H9 (cell line): ENCODE data around the gene NOBOX. TPM values are rescaled to one million over a fixed set of nuclear protein-coding genes. Genes with fewer than 3 reads are reported as not detected.

Experiments used
- DNase-seq: peaks from one replicate; pipeline ENCODE4 v3.0.0-alpha.2; 2017
- H2AFZ ChIP-seq: one replicate; pipeline ENCODE4 v1.6.1; 2013; ENCODE audit warnings: mild to moderate bottlenecking, low read length, control low read depth, moderate library complexity
- H2AK5ac ChIP-seq: 2 replicates; pipeline ENCODE4 v1.6.1; 2013; ENCODE audit warnings: low read length, control low read depth, mixed read lengths; ENCODE audit not compliant: insufficient read length
- H2BK120ac ChIP-seq: one replicate; pipeline ENCODE4 v1.6.1; 2013; ENCODE audit warnings: low read depth, mild to moderate bottlenecking, low read length, control low read depth, inconsistent platforms; ENCODE audit not compliant: poor library complexity, severe bottlenecking
- H2BK12ac ChIP-seq: 2 replicates; pipeline ENCODE4 v1.6.1; 2013; ENCODE audit warnings: low read length, control low read depth, mixed read lengths, low read depth; ENCODE audit not compliant: insufficient read length
- H2BK15ac ChIP-seq: 2 replicates; pipeline ENCODE4 v1.6.1; 2013; ENCODE audit warnings: low read depth, low read length, control low read depth
- H2BK20ac ChIP-seq: one replicate; pipeline ENCODE4 v1.6.1; 2013; ENCODE audit warnings: low read depth, mild to moderate bottlenecking, low read length, control low read depth, inconsistent platforms; ENCODE audit not compliant: poor library complexity, severe bottlenecking
- H2BK5ac ChIP-seq: 2 replicates; pipeline ENCODE4 v1.6.1; 2013; ENCODE audit warnings: low read length, control low read depth, mixed read lengths; ENCODE audit not compliant: insufficient read length
- H3K14ac ChIP-seq: 2 replicates; pipeline ENCODE4 v1.6.1; 2013; ENCODE audit warnings: low read length, control low read depth; ENCODE audit not compliant: insufficient read depth
- H3K18ac ChIP-seq: 2 replicates; pipeline ENCODE4 v1.6.1; 2013; ENCODE audit warnings: low read depth, mild to moderate bottlenecking, mixed read lengths, low read length, control low read depth; ENCODE audit not compliant: insufficient read length
- H3K23ac ChIP-seq: 2 replicates; pipeline ENCODE4 v1.6.1; 2013; ENCODE audit warnings: low read length, control low read depth, mixed read lengths, low read depth; ENCODE audit not compliant: insufficient read length
- H3K23me2 ChIP-seq: 2 replicates; pipeline ENCODE4 v1.6.1; 2013; ENCODE audit warnings: low read depth, mild to moderate bottlenecking, mixed read lengths, low read length, control low read depth; ENCODE audit not compliant: insufficient read length, poor library complexity, severe bottlenecking
- H3K27ac ChIP-seq: 2 replicates; pipeline ENCODE4 v1.5.1; 2013; ENCODE audit warnings: low read length, control low read depth, mixed read lengths, low read depth; ENCODE audit not compliant: insufficient read length
- H3K27me3 ChIP-seq: 2 replicates; pipeline ENCODE4 v1.6.1; 2013; ENCODE audit warnings: low read length, control low read depth, inconsistent platforms; ENCODE audit not compliant: insufficient read depth
- H3K4ac ChIP-seq: 2 replicates; pipeline ENCODE4 v1.6.1; 2013; ENCODE audit warnings: low read depth, mild to moderate bottlenecking, control low read depth, inconsistent platforms, low read length, moderate library complexity
- H3K4me1 ChIP-seq: 2 replicates; pipeline ENCODE4 v1.6.1; 2013; ENCODE audit warnings: low read length, control low read depth, inconsistent platforms; ENCODE audit not compliant: insufficient read depth
- H3K4me2 ChIP-seq: 2 replicates; pipeline ENCODE4 v1.6.1; 2013; ENCODE audit warnings: low read length, control low read depth, mixed read lengths; ENCODE audit not compliant: insufficient read length, insufficient read depth
- H3K56ac ChIP-seq: 2 replicates; pipeline ENCODE4 v1.6.1; 2013; ENCODE audit warnings: low read depth, mild to moderate bottlenecking, mixed read lengths, low read length, control low read depth; ENCODE audit not compliant: insufficient read length
- H3K79me1 ChIP-seq: 2 replicates; pipeline ENCODE4 v1.6.1; 2013; ENCODE audit warnings: low read depth, mild to moderate bottlenecking, moderate library complexity, low read length, control low read depth, inconsistent platforms; ENCODE audit not compliant: insufficient read depth, poor library complexity, severe bottlenecking
- H3K79me2 ChIP-seq: 2 replicates; pipeline ENCODE4 v1.6.1; 2013; ENCODE audit warnings: low read length, control low read depth, inconsistent platforms; ENCODE audit not compliant: insufficient read depth
- H3K9ac ChIP-seq: 2 replicates; pipeline ENCODE4 v1.6.1; 2013; ENCODE audit warnings: low read length, control low read depth, mixed read lengths; ENCODE audit not compliant: insufficient read length; ENCODE audit errors: extremely low read depth
- H3K9me3 ChIP-seq: one replicate; pipeline ENCODE4 v1.6.1; 2013; ENCODE audit warnings: low read depth, low read length, inconsistent platforms; ENCODE audit not compliant: control insufficient read depth
- H3T11ph ChIP-seq: one replicate; pipeline ENCODE4 v1.6.1; 2013; ENCODE audit warnings: mild to moderate bottlenecking, low read length, control low read depth, inconsistent platforms
- H4K20me1 ChIP-seq: one replicate; pipeline ENCODE4 v1.6.1; 2013; ENCODE audit not compliant: control insufficient read depth, insufficient read length, insufficient read depth
- H4K5ac ChIP-seq: 2 replicates; pipeline ENCODE4 v1.6.1; 2013; ENCODE audit warnings: low read depth, mild to moderate bottlenecking, mixed read lengths, low read length, control low read depth; ENCODE audit not compliant: insufficient read length
- H4K8ac ChIP-seq: replicated peaks from 2 replicates; pipeline ENCODE4 v1.6.1; 2013; ENCODE audit warnings: low read length, control low read depth, mixed read lengths, low read depth; ENCODE audit not compliant: insufficient read length
- H4K91ac ChIP-seq: 2 replicates; pipeline ENCODE4 v1.6.1; 2013; ENCODE audit warnings: low read depth, mild to moderate bottlenecking, moderate library complexity, mixed read lengths, low read length, control low read depth; ENCODE audit not compliant: insufficient read length
- H3K27ac Mint-ChIP-seq, 3 experiments: 2 replicates in 2 of 3; 3 replicates in 1 of 3; pipeline ENCODE4 v1.8.0; 2020 to 2021; ENCODE audit warnings: mixed read lengths in 3 of 3, mild to moderate bottlenecking in 1 of 3, moderate library complexity in 1 of 3
- H3K27me3 Mint-ChIP-seq: 2 replicates; pipeline ENCODE4 v1.8.0; 2021; ENCODE audit warnings: low read depth, mild to moderate bottlenecking, moderate library complexity, mixed read lengths
- H3K36me3 Mint-ChIP-seq, 3 experiments: 2 replicates in 2 of 3; 3 replicates in 1 of 3; pipeline ENCODE4 v1.8.0; 2020 to 2021; ENCODE audit warnings: low read depth in 3 of 3, mixed read lengths in 3 of 3; ENCODE audit not compliant: insufficient read depth in 1 of 3
- H3K4me1 Mint-ChIP-seq, 2 experiments: 2 replicates each; pipeline ENCODE4 v1.8.0; 2020; ENCODE audit warnings: mixed read lengths in 2 of 2
- H3K4me3 Mint-ChIP-seq, 2 experiments: 2 replicates in 1 of 2; 3 replicates in 1 of 2; pipeline ENCODE4 v1.8.0; 2020 to 2021; ENCODE audit warnings: mild to moderate bottlenecking in 2 of 2, mixed read lengths in 2 of 2, moderate library complexity in 1 of 2
- H3K9me3 Mint-ChIP-seq, 2 experiments: 2 replicates in 1 of 2; 3 replicates in 1 of 2; pipeline ENCODE4 v1.8.0; 2020; ENCODE audit warnings: mild to moderate bottlenecking in 2 of 2, mixed read lengths in 2 of 2, moderate library complexity in 1 of 2
- WGBS: extraction: QIAGEN DNeasy Blood & Tissue Kit; methylation state at CpG from one replicate; pipeline ENCODE4 v1.1.7; 2013; ENCODE audit warnings: missing lambda C conversion rate, low lambda C conversion rate, mixed read lengths; ENCODE audit not compliant: insufficient read length; ENCODE audit errors: extremely low coverage; 5-methylcytosine and 5-hydroxymethylcytosine counted together
- total RNA-seq: library from RNA; stranded (reverse); gene quantifications from 2 replicates; pipeline ENCODE4 v1.2.1, GENCODE V29; 2021
- TF ChIP-seq, protein P1 (sequence below): fragments of 200-600 bp; sonication (generic); conservative IDR thresholded peaks from 3 replicates; pipeline ENCODE4 v1.8.0; 2021; ENCODE audit warnings: antibody characterized with exemption, mild to moderate bottlenecking

NOBOX gene
- total RNA-seq, 1 experiment from 2014 or later = not detected

DNA sequence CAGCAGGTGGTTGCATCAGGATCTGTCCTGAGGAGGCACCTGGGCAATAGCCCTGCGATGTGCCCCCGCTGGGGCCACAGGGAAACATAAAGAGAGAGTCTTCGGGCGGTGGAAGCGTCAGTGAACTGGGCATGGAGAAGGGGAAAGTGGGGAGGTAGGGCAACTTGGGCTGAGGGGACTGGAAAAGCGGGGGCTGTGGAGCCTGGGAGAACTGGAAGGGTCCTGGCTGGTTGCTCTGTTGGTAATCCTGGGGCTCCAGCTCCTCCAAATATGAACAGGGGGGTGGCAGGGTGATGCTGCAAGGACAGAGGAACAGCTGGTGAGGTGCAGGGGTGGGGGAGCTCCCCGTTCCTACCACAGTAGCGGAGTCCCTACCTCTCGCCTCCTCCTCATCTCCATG, 5.2 kb downstream of the NOBOX start:
- Histone ChIP-seq H4K8ac (no peak overlapping the region), H3K4me2 (no peak overlapping the region), H3K23me2 (no peaks in the 10 kb centered on the region), H3K18ac (no peak overlapping the region), H3K79me2 (no peaks in the 10 kb centered on the region), H2BK120ac (no peak overlapping the region), H3K23ac (no peak overlapping the region), H4K20me1 (no peaks in the 10 kb centered on the region), H2AFZ (no peak overlapping the region), H2BK15ac (no peak overlapping the region), H3K9ac (no peak overlapping the region), H2BK20ac (no peak overlapping the region), H3K14ac (no peak overlapping the region), H3K27ac (no peak overlapping the region), H2AK5ac (no peak overlapping the region), H3K27me3 (no peaks in the 10 kb centered on the region), H3K9me3 (no peaks in the 10 kb centered on the region), H4K5ac (no peak overlapping the region), H2BK12ac (no peak overlapping the region), H4K91ac (no peak overlapping the region), H3K79me1 (no peaks in the 10 kb centered on the region), H2BK5ac (no peak overlapping the region), H3K4me1 (no peaks in the 10 kb centered on the region), H3K4ac (no peak overlapping the region), H3T11ph (no peak overlapping the region), H3K56ac (no peak overlapping the region)
- Mint-ChIP-seq H3K27ac (no peak overlapping the region), H3K4me1 (peaks cover 5% of the 10 kb centered on the region in 2 experiments; a peak in 3 of 4 replicates), H3K27me3 (peaks cover 1% of the 10 kb centered on the region), H3K36me3 (no peaks in the 10 kb centered on the region), H3K9me3 (no peaks in the 10 kb centered on the region; a peak in 1 of 5 replicates), H3K4me3 (no peak overlapping the region)
- TF ChIP-seq, protein P1, sequence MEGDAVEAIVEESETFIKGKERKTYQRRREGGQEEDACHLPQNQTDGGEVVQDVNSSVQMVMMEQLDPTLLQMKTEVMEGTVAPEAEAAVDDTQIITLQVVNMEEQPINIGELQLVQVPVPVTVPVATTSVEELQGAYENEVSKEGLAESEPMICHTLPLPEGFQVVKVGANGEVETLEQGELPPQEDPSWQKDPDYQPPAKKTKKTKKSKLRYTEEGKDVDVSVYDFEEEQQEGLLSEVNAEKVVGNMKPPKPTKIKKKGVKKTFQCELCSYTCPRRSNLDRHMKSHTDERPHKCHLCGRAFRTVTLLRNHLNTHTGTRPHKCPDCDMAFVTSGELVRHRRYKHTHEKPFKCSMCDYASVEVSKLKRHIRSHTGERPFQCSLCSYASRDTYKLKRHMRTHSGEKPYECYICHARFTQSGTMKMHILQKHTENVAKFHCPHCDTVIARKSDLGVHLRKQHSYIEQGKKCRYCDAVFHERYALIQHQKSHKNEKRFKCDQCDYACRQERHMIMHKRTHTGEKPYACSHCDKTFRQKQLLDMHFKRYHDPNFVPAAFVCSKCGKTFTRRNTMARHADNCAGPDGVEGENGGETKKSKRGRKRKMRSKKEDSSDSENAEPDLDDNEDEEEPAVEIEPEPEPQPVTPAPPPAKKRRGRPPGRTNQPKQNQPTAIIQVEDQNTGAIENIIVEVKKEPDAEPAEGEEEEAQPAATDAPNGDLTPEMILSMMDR = no peak
- DNase-seq = no peak
- no CpG with 5 or more reads among the region's 9 CpGs for WGBS
